C4-2B (cell line): ENCODE measurements around the gene KLHL25.
A peak's percentile ranks its signal among the peaks of the same experiment; 100 is the strongest.

Source experiments
- H3K27ac ChIP-seq: fragments of 450-650 bp; 2 replicates; pipeline ENCODE4 v1.5.1; 2017
- ZFX ChIP-seq: fragments of 450-650 bp; IDR thresholded peaks from 2 replicates; pipeline ENCODE4 v1.6.1; 2017
- TF ChIP-seq, protein P1 (sequence below): fragments of 450-650 bp; conservative IDR thresholded peaks from 2 replicates; pipeline ENCODE4 v1.5.1; 2017; ENCODE audit warnings: mild to moderate bottlenecking

KLHL25 gene

DNA sequence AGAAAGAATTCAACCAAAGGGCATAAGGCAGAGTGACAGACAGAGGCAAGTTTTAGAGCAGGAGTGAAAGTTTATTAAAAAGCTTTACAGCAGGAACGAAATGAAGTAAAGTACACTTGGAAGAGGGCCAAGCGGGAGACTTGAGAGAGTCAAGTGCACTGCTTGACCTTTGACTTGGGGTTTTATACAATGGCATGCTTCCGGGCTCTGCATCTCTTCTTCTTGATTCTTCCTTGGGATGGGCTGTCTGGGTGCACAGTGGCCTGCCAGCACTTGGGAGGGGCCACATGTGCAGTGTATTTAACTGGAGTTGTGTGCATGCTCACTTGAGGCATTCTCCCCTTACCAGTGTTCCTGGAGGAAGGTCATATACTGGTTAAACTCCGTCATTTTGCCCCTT lies 30.4 kb upstream of the KLHL25 start:
- TF ChIP-seq, protein P1, sequence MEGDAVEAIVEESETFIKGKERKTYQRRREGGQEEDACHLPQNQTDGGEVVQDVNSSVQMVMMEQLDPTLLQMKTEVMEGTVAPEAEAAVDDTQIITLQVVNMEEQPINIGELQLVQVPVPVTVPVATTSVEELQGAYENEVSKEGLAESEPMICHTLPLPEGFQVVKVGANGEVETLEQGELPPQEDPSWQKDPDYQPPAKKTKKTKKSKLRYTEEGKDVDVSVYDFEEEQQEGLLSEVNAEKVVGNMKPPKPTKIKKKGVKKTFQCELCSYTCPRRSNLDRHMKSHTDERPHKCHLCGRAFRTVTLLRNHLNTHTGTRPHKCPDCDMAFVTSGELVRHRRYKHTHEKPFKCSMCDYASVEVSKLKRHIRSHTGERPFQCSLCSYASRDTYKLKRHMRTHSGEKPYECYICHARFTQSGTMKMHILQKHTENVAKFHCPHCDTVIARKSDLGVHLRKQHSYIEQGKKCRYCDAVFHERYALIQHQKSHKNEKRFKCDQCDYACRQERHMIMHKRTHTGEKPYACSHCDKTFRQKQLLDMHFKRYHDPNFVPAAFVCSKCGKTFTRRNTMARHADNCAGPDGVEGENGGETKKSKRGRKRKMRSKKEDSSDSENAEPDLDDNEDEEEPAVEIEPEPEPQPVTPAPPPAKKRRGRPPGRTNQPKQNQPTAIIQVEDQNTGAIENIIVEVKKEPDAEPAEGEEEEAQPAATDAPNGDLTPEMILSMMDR: no peak
- no peak for TF ChIP-seq ZFX
- H3K27ac ChIP-seq: peak overlapping the region; percentile 16; the same call in 1 of the 2 replicates

DNA sequence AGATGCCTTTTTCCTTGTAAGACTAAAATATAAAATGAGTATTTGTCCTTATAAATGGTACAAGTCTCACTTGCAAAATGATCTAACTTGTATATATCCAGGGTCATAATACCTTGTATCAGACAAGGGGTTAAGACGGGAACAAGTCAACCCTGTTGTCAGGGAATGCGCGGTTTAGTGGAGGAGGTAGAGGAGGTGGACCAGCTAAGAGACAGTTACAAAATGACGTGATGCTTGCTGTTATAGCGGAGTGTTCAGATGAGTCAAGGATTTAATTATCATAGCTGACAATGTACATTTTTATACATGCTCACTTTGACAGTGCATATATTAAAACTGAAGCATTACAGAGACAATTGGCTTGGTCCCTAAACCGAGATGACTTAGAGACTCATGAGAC lies 26.8 kb upstream of the KLHL25 start:
- TF ChIP-seq ZFX: no peak
- TF ChIP-seq, protein P1: no peak
- H3K27ac ChIP-seq: no peak overlapping the region

DNA sequence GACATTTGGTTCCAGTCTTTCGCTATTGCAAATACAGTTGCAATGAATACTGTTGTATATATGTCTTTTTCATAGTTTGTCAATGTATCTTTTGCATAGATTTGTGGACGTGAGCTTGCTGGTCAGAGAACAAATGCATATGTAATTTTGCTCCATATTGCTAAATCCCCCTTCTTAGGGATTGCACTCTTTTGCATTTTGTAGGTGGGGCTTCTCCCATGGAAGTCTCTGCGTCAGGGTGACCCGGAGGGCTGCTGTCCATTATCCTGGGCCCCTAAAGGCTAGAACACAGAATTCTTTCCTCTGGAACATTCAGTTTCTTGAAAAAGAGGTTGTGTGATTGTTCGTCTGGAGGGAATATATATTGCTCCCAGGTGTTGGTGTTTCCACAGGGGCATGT lies 25.2 kb upstream of the KLHL25 start:
- peak overlapping the region; percentile 10; the same call in 1 of the 2 replicates for H3K27ac ChIP-seq
- TF ChIP-seq, protein P1: no peak
- no peak for TF ChIP-seq ZFX

DNA sequence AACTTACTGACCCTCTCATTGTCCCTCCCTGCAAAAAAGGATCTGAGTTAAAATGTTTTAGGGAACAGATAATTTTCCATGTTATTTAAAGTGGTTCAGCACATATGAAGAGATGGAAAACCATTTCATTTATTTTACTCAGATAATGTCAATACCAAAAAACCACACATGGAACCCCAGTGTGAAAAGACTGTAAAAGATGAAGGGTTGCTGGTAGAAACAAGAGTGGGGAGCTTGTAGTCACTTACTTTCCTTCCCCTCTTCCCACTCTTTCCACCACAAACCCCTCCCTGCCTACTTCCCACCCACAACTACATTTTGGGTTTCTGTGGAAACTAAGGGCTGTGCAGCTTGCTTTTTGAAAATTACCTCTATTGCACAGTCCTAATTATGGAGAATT lies 18.5 kb upstream of the KLHL25 start:
- no peak for TF ChIP-seq ZFX
- TF ChIP-seq, protein P1: no peak

DNA sequence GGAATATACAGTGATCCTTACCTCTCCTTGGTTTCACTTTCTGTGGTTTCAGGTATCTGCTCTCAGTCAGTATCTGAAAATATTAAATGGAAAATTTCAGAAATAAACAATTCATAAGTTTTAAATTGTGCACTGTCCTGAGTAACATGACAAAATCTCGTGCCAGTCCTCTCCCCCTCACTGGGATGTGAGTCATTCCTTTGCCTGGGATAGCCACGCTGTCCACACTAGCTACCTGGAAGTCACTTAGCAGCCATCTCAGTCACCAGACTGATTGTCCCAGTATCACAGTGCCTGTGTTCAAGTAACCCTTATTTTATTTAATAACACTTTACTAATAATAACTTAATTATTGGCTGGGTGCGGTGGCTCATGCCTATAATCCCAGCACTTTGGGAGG lies 15.3 kb upstream of the KLHL25 start:
- TF ChIP-seq, protein P1: no peak
- no peak for TF ChIP-seq ZFX

More for the DNA sequence above, 18.5 kb upstream of the KLHL25 start:
- H3K27ac ChIP-seq: no peak overlapping the region

DNA sequence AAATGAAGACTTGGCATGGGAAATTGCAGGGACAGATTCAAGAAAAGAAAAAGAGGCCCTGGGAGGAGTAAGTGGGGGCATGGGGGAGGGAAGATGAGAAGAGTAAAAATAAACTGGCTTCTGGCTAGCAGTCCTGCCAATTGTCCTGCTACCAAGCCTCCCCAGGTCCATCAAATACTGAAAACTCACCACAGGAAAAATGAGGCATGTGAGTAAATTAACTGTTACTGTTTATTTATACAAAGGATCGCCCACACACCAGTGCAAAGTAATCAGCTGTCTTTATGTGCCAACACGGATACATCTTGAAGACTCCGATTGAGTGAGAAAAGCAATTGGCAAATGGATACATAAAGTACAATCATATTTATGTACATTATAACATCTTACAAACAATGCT lies 10.7 kb upstream of the KLHL25 start:
- TF ChIP-seq ZFX: no peak
- TF ChIP-seq, protein P1: no peak
- H3K27ac ChIP-seq: no peak overlapping the region

More for the DNA sequence above, 15.3 kb upstream of the KLHL25 start:
- H3K27ac ChIP-seq: no peak overlapping the region

DNA sequence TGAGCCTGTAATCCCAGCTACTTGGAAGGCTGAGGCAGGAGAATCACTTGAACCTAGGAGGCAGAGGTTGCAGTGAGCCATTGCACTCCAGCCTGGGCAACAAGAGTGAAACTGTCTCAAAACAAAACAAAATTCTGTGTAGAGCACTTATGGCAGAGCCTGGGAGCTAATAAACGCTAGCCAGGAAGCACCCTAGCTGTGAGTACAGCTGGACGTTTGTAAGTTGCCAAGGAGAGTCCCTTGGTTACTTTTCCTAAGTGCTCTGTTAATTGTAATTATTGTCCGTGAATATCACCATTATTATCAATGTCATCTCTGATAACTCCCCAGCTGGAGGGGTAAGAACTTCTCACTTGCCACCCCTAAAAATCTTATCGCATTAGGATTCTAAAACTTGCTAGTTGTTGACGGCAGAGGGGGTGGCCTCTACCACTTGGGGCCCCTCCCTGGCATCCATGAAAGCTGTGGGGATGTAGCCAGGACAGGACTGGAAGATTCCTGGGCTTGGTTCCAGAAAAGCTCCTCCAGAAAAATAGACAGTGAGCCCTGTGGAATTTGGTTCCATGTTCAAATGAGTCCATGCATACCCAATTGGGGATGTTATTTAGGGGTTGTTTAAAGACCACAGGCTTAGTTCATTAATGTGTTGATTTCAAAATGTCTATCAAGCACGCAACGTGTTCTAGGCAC lies 9.9 kb upstream of the KLHL25 start:
- H3K27ac ChIP-seq: peak overlapping the region; percentile 19; the same call in 1 of the 2 replicates
- TF ChIP-seq, protein P1: no peak
- no peak for TF ChIP-seq ZFX
